PC-9 (cell line): ENCODE results near the gene NDUFAF2. TPM values are rescaled to one million over a fixed set of nuclear protein-coding genes. Genes with fewer than 3 reads are reported as not detected.

Experiments used
- BruUV-seq: library from RNA; stranded (reverse); fragments of 400-500 nt; replicated peaks from 2 replicates; lab custom pipeline; 2021; lab: Mats Ljungman, UMichigan
- CTCF ChIA-PET: fragments of 300-600 bp; sonication (Branson Sonifier 250); formaldehyde crosslinking; loops from one replicate; lab custom pipeline; 2022; ENCODE audit warnings: antibody characterized with exemption; lab: Charles Lee
- POLR2A ChIA-PET: fragments of 300-600 bp; sonication (Branson Sonifier 250); formaldehyde crosslinking; loops from one replicate; lab custom pipeline; 2022; ENCODE audit warnings: antibody characterized with exemption; ENCODE audit not compliant: unreplicated experiment; lab: Charles Lee
- DNase-seq, 2 experiments: peaks; one replicate each; pipeline versions ENCODE4 v3.0.0 to v3.0.0-alpha.2; 2015 to 2022; ENCODE audit warnings: mixed read lengths in 1 of 2
- H2AFZ ChIP-seq: fragments of 200-600 bp; sonication (generic); 2 replicates; pipeline ENCODE4 v1.8.1; 2017; ENCODE audit warnings: antibody characterized with exemption
- H3F3A ChIP-seq: fragments of 200-600 bp; sonication (generic); 2 replicates; pipeline ENCODE4 v1.8.1; 2017; ENCODE audit warnings: antibody characterized with exemption, mild to moderate bottlenecking, low read depth; ENCODE audit not compliant: insufficient read depth
- H3K27ac ChIP-seq: fragments of 200-600 bp; sonication (generic); 2 replicates; pipeline ENCODE4 v1.6.1; 2016; ENCODE audit warnings: mixed run types
- H3K27me3 ChIP-seq: fragments of 200-600 bp; sonication (generic); 2 replicates; pipeline ENCODE4 v1.6.1; 2016; ENCODE audit warnings: low read depth, mixed run types; ENCODE audit not compliant: insufficient read depth
- H3K36me3 ChIP-seq: fragments of 200-600 bp; sonication (generic); 2 replicates; pipeline ENCODE4 v1.6.1; 2016; ENCODE audit warnings: low read depth, mixed run types
- H3K4me1 ChIP-seq: fragments of 200-600 bp; sonication (generic); replicated peaks from 2 replicates; pipeline ENCODE4 v1.6.1; 2016; ENCODE audit warnings: mixed run types; ENCODE audit not compliant: insufficient read depth
- H3K4me2 ChIP-seq: fragments of 200-600 bp; sonication (generic); 2 replicates; pipeline ENCODE4 v1.6.1; 2017; ENCODE audit warnings: mixed run types
- H3K4me3 ChIP-seq: fragments of 200-600 bp; sonication (generic); 2 replicates; pipeline ENCODE4 v1.6.1; 2016; ENCODE audit warnings: mixed run types
- H3K79me2 ChIP-seq: fragments of 200-600 bp; sonication (generic); 2 replicates; pipeline ENCODE4 v1.6.1; 2017; ENCODE audit warnings: low read depth, mixed run types
- H3K9me2 ChIP-seq: fragments of 200-600 bp; sonication (generic); 2 replicates; pipeline ENCODE4 v1.8.1; 2017; ENCODE audit warnings: mild to moderate bottlenecking; ENCODE audit not compliant: insufficient read depth
- H3K9me3 ChIP-seq: fragments of 200-600 bp; sonication (generic); 2 replicates; pipeline ENCODE4 v1.8.1; 2016; ENCODE audit warnings: low read depth; ENCODE audit not compliant: insufficient read depth
- H4K20me1 ChIP-seq: fragments of 200-600 bp; sonication (generic); 2 replicates; pipeline ENCODE4 v1.8.1; 2017; ENCODE audit not compliant: insufficient read depth
- CTCF ChIP-seq: fragments of 200-600 bp; sonication (generic); conservative IDR thresholded peaks from 2 replicates; pipeline ENCODE4 v1.6.1; 2017; ENCODE audit warnings: mixed run types, antibody characterized with exemption, mild to moderate bottlenecking, moderate library complexity
- EZH2 ChIP-seq: fragments of 200-600 bp; sonication (generic); IDR thresholded peaks from 2 replicates; pipeline ENCODE4 v1.8.0; 2017; ENCODE audit warnings: antibody characterized with exemption, low read depth
- intact Hi-C: fragments of 100-400 bp; cut with micrococcal nuclease; formaldehyde crosslinking; loops from one replicate; pipeline ENCODE4 v1.10.0; 2022; ENCODE audit not compliant: unreplicated experiment
- total RNA-seq: library from RNA; stranded (reverse); gene quantifications from 2 replicates; pipeline ENCODE4 v1.2.3, GENCODE V29; 2021

Gene NDUFAF2
- total RNA-seq, 1 experiment from 2014 or later, result 42.7 TPM

- no peaks in the 10 kb centered on the region for H3K9me2 ChIP-seq
- H3K27me3 ChIP-seq, result no peaks in the 10 kb centered on the region
- peaks cover 29% of the 10 kb centered on the region for H3K4me1 ChIP-seq
- H4K20me1 ChIP-seq, result no peaks in the 10 kb centered on the region
- TF ChIP-seq CTCF, result peak; percentile 75
- TF ChIP-seq EZH2, result no peak
- peak in 1 of 2 experiments; percentile 42 for DNase-seq
- H3K79me2 ChIP-seq, result peaks cover 3% of the 10 kb centered on the region; the same call in 1 of the 2 replicates
- H3F3A ChIP-seq, result peaks cover 7% of the 10 kb centered on the region; the same call in 1 of the 2 replicates
- no peak overlapping the region for H3K27ac ChIP-seq
- intact Hi-C loops, result loop anchor here (1.0 to 10.0 kb wide), 6 partner anchors 108 to 879 kb away; partner anchors contain the start of genes ERCC8 and NDUFAF2
- H3K4me3 ChIP-seq, result no peak overlapping the region
- no peaks in the 10 kb centered on the region for H3K9me3 ChIP-seq
- no peak overlapping the region for H2AFZ ChIP-seq
- no TSS peak for BruUV-seq
- H3K36me3 ChIP-seq, result 0 out of 2 replicates have a peak, but pooled peaks cover 4% of the 10 kb centered on the region
- ChIA-PET CTCF (interaction anchor here (0.6 to 0.9 kb wide), 2 partner anchors 879 to 1302 kb away, joined by 3 read pairs; no protein-coding TSS in a partner anchor), POLR2A (no interaction called here)
- H3K4me2 ChIP-seq, result no peak overlapping the region
Observed at GRCh38 chr5:61055434-61056006, 110.5 kb downstream of the NDUFAF2 start.

- no peak for TF ChIP-seq CTCF
- TF ChIP-seq EZH2, result no peak
- no peaks in the 10 kb centered on the region for H3F3A ChIP-seq
- H3K9me2 ChIP-seq, result no peaks in the 10 kb centered on the region
- no peaks in the 10 kb centered on the region for H3K9me3 ChIP-seq
- H4K20me1 ChIP-seq, result no peaks in the 10 kb centered on the region
- no TSS peak for BruUV-seq
- no peaks in the 10 kb centered on the region for H3K27me3 ChIP-seq
- CTCF ChIA-PET, result no interaction called here
- DNase-seq, result no peak
- no peak overlapping the region for H3K27ac ChIP-seq
- H2AFZ ChIP-seq, result no peak overlapping the region
- POLR2A ChIA-PET, result interaction anchor here (1.0 kb wide), 1 partner anchor 272 kb away, joined by 3 read pairs; no protein-coding TSS in a partner anchor
- intact Hi-C loops, result loop anchor here (5.0 to 10.0 kb wide), 3 partner anchors 112 to 758 kb away; partner anchors contain the start of genes ERCC8 and NDUFAF2
- H3K79me2 ChIP-seq, result no peaks in the 10 kb centered on the region
- H3K4me1 ChIP-seq, result no peaks in the 10 kb centered on the region
- H3K4me2 ChIP-seq, result no peak overlapping the region
- H3K4me3 ChIP-seq, result no peak overlapping the region
- H3K36me3 ChIP-seq, result no peaks in the 10 kb centered on the region
Observed at GRCh38 chr5:61059499-61059898, 114.5 kb downstream of the NDUFAF2 start.

- intact Hi-C loops, result no loop called here
- no TSS peak for BruUV-seq
- no peak for TF ChIP-seq EZH2
- no peak for TF ChIP-seq CTCF
- no peak overlapping the region for H3K4me2 ChIP-seq
- no peaks in the 10 kb centered on the region for H3K36me3 ChIP-seq
- H3K9me2 ChIP-seq, result no peaks in the 10 kb centered on the region
- no peaks in the 10 kb centered on the region for H3K4me1 ChIP-seq
- peaks cover 3% of the 10 kb centered on the region; the same call in 1 of the 2 replicates for H3K79me2 ChIP-seq
- ChIA-PET CTCF (no interaction called here), POLR2A (no interaction called here)
- H2AFZ ChIP-seq, result no peak overlapping the region
- no peaks in the 10 kb centered on the region for H4K20me1 ChIP-seq
- H3K27me3 ChIP-seq, result no peaks in the 10 kb centered on the region
- H3F3A ChIP-seq, result no peaks in the 10 kb centered on the region
- H3K4me3 ChIP-seq, result no peak overlapping the region
- H3K9me3 ChIP-seq, result no peaks in the 10 kb centered on the region
- DNase-seq, result no peak
- H3K27ac ChIP-seq, result no peak overlapping the region
Observed at GRCh38 chr5:61069150-61069549, 124.1 kb downstream of the NDUFAF2 start.
